GM21825 (cell line): ENCODE data around the gene XRN1.
"Not testable (repeated sequence)": the region's sequence is repeated elsewhere in the genome, so short reads cannot be mapped to it uniquely, and the experiment has no call there.

Experiments
- ATAC-seq: cut with Tn5 transposase; IDR thresholded peaks from one replicate; pipeline ENCODE4 v1.9.1; 2021; ENCODE audit warnings: mild to moderate bottlenecking, moderate library complexity; ENCODE audit not compliant: unreplicated experiment

XRN1 gene

DNA sequence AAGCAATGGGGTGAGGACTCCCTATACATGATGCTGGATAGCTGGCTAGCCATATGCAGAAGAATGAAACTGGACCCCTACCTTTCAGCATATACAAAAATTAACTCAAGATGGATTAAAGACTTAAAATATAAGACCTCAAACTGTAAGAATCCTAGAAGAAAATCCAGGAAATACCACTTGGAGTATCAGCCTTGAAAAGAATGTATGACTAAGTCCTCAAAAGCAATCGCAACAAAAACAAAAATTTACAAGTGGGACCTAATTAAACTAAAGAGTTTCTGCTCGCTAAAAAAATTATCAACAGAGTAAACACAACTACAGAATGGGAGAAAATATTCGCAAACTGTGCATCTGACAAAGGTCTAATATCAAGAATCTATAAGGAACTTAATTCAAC lies 94.3 kb downstream of the XRN1 start:
- no peak for ATAC-seq

DNA sequence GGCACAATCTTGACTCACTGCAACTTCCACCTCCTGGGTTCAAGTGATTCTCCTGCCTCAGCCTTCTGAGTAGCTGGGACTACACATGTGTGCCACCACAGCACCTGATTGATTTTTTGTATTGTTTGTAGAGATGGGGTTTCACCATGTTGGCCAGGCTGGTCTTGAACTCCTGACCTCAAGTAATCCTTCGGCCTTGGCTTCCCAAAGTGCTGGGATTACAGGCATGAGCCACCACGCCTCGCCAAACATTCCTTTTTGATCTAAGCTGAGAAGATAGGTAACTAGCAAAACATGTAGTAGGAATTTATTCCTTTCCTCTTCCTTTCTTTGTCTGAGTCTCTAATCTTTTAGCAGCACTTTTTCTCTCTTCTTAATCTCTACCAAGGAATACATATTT lies 95.1 kb downstream of the XRN1 start:
- not testable (repeated sequence) for ATAC-seq

DNA sequence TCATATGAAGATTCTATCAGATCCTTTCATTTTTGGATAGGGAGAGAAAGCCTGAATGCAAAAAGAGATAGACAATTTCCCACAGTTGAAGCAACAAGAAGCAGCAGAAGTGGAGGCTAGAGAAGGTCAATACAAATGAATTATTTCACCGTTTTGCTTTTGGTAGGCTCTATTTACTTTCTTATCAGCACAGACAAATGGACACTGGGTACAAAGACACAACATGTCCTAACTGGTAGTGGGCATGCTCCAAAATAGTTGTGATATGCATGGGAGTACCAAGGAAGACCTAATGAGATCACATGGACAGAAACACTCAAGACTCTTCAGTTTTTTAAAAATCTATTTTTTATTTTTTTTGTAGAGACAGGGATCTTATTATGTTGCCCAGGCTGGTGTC lies 99.4 kb downstream of the XRN1 start:
- no peak for ATAC-seq

DNA sequence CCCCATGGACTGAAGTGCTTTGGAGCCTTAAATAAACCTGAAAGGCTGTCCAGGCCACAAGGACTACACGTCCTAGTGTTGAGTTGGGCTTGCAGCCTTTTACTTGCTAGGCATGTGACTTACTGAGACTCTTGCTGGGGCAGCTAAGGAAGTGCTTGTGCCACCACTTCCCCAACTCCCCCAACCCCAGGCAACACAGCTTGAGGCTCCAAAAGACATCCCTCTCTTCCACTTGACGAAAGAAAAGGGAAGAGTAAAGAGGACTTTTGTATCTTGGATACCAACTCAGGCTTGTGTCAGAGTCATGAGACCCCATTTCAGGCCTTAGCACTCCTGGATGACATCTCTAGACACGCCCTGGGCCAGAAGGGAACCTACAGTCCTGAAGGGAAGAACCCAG lies 109.8 kb downstream of the XRN1 start:
- ATAC-seq, result no peak

DNA sequence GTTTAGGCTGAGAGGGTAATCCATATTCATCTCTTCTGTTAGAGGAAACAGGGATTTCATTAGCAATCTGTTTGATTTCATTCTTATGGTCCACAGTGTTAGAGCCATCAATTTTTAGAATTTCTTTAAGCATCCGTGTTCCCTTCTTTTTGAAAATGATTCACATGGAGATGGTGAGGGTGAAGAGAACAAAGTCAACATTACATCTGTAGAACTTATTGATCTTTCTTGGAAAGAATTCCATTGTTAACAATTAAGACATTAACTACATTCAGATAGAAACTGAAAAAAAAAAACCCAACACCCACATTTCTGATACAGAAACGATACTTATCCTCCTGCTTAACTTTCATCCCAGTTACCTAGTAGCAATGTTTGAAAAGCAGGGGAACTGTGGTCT lies 115.4 kb downstream of the XRN1 start:
- ATAC-seq, result no peak

DNA sequence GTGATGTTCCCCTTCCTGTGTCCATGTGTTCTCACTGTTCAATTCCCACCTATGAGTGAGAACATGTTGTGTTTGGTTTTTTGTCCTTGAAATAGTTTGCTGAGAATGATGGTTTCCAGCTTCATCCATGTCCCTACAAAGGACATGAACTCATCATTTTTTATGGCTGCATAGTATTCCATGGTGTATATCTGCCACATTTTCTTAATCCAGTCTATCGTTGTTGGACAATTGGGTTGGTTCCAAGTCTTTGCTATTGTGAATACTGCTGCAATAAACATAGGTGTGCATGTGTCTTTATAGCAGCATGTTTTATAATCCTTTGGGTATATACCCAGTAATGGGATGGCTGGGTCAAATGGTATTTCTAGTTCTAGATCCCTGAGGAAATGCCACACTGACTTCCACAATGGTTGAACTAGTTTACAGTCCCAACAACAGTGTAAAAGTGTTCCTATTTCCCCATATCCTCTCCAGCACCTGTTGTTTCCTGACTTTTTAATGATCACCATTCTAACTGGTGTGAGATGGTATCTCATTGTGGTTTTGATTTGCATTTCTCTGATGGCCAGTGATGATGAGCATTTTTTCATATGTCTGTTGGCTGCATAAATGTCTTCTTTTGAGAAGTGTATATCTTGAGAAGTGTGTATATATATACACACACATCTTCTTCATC lies 123.4 kb downstream of the XRN1 start:
- ATAC-seq, result not testable (repeated sequence)

DNA sequence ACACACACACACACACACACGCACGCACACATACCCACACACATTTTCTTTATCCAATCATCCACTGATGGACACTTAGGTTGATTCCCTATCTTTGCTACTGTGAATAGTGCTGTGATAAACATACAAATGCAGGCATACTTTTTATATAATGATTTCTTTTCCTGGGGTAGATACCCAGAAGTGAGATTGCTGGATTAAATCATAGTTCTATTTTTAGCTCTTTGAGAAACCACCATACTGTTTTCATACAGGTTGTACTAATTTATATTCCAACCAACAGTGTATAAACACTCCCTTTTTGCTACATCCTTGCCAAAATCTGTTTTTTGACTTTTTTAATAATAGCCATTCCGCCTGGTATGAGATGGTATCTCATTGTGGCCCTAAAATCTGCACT lies 127.9 kb downstream of the XRN1 start:
- ATAC-seq, result no peak

DNA sequence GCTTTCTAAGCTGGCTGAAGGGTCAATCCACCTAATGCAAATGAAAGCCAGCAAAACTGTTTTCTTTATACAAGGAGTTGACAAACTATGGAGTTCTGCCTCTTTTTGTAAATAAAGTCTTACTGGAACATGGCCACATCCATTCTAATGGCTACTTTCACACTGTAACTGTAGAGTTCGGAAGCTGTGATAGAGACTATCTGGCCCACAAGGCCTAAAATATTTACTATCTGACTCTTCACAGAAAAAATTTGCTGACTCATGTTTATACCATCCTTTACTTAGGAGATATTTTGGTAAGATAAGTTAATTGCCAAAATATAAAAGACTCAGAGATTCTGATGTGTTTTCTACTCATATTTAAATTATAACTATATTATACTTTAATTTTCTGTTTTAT lies 128.7 kb downstream of the XRN1 start:
- no peak for ATAC-seq

DNA sequence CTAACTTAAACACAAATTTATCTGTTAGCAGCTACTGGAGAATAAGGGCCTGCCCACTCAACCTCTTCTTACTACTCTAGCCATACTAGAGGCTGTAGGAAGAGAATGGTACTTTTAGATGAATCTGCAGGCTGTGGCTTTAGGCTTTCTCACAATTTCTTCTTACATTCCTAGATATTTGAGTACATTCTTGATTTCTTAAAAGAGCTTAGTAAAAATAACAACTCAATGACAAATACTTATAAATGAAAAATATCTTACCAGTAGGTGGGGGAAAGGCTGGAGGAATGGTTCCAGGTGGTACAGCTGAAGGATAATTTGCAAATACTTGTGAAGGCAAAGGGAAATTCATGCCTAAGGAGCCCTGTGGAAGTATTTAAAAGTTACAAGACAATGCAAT lies 129.5 kb downstream of the XRN1 start:
- ATAC-seq, result no peak

DNA sequence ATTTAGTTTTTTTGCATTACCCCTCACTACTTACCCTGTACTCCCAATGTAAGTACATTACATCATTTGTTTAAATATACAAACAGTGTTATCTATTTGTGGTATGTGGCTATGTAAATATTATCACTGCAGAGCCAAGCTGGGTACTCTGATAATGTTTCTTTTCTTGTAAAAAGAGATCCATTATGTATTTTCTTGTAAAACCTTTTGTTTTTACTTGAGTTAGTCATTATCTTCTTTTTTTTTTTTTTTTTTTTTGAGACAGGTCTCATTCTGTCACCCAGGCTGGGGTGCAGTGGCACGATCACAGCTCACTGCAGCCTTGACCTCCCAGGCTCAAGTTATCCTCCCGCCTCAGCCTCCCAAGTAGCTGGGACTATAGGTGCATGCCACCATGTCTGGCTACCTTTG lies 131.9 kb downstream of the XRN1 start:
- ATAC-seq, result not testable (repeated sequence)

DNA sequence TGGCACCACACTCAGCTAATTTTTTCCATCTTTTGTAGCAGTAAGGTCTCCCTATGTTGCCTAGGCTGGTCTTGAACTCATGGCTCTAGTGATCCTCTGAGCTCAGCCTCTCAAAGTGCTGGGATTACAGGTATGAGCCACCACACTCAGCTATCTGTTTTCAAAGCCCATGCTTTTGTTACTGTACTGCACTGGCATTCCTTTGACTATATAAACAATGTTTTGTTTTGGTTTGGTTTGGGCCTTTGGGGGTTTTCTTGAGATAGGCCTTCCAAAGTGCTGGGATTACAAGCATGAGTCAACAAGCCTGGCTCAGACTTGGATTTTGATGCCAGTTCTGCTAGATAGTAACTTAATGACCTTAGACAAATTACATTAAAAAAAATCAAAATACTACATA lies 132.8 kb downstream of the XRN1 start:
- ATAC-seq, result no peak

DNA sequence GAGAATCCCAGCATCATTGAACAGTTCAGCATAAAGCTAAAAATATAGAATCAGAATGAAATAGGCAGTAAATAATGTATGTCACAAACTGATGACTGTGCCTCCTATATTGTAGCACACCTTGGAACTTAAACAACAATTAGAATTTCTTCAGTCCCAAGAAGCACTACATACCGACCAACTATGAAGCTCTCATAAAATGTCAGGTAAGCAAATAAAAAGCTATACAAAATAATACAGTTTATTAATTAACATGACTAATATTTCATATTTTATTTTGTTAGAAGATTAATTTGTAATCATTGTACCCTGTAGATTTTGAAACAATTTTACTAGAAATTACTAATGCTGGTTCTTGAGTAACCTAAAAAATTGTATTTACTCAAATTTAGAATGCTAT lies 137.4 kb downstream of the XRN1 start:
- ATAC-seq, result no peak

DNA sequence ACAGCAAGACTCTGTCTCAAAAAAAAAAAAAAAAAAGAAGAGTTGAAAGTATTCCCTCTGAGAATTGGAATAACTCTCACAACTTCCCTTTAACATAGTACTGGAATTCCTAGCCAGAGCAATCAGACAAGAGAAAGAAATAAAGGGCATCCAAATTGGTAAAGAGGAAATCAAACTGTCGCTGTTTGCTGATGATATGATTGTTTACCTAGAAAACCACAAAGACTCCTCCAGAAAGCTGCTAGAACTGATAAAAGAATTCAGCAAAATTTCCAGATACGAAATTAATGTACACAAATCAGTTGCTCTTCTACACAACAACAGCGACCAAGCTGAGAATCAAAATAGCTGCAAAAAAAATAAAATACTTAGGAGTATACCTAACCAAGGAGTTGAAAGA lies 145.0 kb downstream of the XRN1 start:
- ATAC-seq, result not testable (repeated sequence)

DNA sequence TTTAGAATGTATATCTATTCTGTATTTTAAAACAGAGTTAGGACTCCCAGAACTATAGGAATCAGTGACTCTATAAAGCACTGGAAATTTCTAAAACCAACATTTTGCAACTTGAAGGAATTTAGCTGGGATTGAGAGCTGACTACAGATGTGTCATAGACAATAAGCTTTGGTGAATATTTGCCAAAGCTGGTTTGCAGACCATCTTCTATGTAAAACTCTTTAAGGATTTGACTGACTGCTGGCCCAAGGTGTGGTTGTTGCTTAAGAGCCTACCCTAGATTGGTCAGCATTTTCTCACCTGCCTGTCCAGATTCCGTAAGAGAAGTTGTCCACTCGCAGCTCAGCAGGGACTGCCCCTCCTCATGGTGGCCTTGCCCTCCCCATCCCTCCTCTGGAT lies 149.2 kb downstream of the XRN1 start:
- no peak for ATAC-seq

DNA sequence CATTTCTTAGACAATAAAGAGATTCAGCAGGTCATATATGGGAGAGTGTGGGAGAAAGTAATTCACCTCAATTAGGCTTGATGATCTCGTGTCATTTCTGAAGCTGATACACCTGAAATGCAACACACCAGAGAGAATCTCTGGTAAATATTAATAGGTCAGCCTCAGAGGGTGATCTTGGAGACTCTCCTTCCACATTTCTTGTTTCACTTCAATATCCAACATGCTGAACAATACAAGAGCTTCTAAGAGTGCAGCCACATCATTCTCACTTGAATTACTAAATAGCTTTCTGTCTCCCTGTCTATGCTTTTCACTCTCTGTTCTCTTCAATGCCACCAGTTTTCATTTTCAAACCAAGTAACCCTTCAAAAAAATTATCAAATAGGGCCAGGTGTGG lies 151.3 kb downstream of the XRN1 start:
- ATAC-seq, result no peak

DNA sequence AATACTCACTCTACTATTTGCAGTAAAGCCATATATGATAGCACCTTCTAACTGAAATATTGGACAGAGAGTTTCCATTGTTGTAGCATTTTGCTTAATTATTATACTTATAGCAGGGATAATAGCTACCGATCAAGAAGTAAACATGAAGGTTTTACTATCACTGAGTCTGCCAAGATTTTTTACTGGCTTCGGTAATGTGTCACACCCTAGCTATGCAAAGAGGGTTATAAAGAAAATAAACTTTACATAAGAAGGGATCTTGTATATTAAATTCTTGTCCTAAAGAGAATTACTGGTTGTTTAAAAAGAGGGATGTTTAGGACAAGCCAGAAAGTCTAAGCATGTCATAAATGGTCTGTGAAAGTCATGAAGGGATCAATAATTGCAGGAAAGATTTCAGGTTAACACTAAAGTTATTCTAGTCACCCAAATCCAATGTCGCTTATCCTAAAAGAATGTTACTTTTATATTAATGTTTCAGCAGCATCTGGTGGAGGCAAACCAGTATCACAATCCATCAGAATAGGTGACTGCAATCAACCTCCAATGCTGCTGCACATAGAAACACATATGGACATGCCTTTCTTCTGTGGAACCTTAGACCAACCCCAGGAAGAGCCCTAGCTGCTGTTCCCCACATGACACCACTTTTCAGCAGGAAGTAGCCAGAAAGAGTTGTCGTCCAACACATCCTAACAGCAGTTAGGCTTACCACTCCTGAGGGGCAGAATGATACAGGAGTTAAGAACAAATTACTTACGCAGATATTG lies 159.8 kb downstream of the XRN1 start:
- ATAC-seq, result no peak

DNA sequence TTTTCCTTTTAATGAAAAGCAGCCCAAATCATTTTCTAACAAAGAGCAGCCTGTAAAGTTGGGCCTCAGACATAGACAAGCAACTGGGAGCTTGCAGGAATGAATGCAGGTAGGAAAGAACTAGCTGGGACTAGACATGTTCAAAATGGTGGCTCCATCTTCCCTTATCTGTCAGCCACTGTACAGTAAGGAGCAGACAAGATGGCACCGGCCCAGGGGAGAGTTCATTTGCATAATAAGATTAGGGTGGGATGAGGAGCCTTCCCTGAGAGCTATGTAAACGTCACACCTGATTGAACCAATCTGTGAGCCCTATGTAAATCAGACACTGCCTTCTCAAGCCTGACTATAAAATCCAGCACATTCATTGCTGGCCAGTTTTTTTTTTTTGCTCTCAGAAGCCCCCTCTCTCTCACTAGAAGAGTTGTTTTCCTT lies 162.7 kb downstream of the XRN1 start:
- ATAC-seq, result no peak

DNA sequence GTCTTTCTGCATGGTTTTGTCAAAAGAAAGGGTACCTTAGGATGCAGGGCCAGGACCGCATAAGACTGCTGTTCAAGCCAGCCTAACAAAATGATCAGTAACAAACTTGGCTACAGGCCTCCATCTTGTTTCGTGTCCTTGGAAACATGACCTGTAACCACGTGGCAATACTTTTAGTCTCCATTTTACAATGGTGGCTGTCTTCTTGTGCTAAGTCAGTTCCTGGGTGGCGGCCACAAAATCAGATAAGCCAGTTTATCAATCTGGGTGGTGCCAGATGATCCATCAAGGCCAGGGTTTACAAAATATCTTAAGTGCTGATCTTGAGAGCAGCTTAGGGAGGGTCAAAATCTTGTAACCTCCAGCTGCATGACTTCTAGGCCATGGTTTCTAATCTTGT lies 165.3 kb downstream of the XRN1 start:
- ATAC-seq, result no peak

DNA sequence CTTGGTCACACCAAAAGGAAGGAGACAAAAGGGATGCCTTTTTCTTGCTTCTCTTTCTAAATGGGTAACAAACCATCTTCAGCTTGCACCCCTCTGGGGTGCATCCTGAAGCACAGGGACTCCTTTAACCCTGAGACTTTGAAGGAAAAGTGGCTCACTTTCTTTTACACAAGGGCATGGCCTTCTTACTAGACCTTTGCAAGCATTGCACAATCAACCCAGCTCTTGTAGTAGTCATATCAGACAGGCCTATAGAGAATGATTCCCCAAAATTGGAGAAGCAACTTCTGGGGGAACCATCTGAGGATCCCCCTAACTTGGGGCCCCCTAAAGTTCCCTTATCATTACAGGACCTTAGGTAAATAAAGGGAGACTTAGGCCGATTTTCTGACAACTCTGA lies 166.4 kb downstream of the XRN1 start:
- no peak for ATAC-seq

DNA sequence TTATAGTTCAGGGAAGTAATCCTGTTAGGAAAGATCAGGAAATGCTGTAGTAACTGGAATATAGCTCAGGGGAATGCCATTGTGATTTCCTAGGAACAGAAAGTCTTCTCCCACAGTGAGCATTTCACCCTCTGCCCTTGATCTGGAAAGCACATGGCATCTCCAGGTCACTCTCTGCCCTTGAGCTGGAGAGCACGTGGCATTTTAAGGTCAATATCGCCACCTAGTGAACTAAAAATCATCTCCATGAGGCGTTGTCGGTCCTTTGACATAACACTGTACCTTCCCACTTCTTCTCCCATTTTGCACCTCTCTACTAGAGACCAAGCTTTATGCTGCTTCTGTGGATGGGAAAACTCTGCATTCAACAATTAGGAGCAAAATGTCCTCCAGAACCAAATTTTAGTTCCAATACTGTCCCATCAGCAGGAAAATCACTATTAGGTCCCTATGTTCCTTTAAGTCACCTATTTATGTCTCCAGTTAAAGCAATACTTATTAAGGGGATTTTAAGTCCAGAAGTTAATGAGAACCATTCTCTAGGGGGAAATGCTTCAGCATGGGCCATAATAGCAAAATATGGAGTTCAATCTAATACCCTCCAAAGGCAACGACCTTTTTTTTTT lies 167.8 kb downstream of the XRN1 start:
- peak; percentile 76 for ATAC-seq

DNA sequence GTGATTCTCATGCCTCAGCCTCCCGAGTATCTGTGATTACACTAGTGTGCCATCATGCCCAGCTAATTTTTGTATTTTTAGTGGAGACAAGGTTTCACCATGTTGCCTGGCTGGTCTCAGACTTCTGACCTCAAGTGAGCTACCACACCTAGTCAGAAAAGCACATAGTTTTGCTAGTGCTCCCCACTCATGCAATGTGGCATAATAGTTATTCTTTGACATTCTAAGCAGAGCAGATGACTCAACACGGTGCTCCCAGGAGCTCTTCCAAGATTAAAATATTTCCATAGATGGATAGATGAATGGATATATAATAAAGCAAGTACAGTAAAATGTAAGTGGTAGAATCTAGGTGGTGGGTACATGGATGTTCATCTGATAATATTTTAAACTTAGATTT lies 169.4 kb downstream of the XRN1 start:
- ATAC-seq, result no peak

DNA sequence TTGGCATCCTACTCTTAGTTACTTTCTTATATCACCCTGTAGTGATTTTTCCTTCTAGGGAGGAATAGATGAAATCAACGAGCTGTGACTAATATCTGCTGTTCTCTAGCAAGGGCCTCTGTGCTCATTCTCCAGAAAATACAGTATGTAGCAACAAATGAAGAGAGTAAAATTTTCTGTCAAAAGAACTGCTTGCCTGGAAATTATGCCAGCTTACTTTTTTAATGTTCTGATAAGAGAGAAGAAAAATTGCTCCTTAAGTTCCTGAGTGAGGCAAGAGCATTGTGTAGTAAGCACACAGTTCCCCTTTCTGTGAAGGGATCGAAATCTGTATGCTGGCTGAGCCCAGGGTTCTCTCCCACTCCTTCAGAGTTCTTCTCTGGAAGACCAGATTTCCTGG lies 171.1 kb downstream of the XRN1 start:
- no peak for ATAC-seq
